Stomach (tissue), 4 donors: Measurements from ENCODE around the gene CDH23.

ENCODE experiments used
- EP300 ChIP-seq: sonication (generic); formaldehyde crosslinking; IDR thresholded peaks from one replicate; pipeline ENCODE4 v1.6.1; 2017; ENCODE audit warnings: antibody characterized with exemption
- TF ChIP-seq, protein P1 (sequence below), 7 experiments: fragments of 450-650 bp in 4 of 7; fragments of 200-600 bp in 3 of 7; sonication (generic) in 3 of 7; IDR thresholded peaks; one replicate each; pipeline ENCODE4 v1.5.1; 2016 to 2019; ENCODE audit warnings: antibody characterized with exemption in 7 of 7, control low read depth in 2 of 7, mild to moderate bottlenecking in 1 of 7

DNA sequence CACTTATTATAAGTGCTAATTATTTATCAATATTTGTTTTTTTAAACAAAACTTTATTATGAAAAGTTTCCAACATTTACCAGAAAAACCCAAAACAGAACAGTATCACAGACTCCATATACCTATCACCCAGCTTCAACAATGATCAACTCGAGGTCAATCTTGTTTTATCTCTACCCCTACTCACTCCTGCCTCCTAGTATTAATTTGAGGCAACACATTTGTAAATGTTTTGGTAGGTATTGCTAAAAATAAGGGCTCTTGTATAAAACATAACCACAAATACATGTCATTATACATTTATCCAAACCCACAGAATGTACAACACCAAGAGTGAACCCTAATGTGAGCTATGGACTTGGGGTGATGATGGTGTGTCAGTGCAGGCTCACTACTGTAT is 15.9 kb upstream of the CDH23 start:
- TF ChIP-seq, protein P1, sequence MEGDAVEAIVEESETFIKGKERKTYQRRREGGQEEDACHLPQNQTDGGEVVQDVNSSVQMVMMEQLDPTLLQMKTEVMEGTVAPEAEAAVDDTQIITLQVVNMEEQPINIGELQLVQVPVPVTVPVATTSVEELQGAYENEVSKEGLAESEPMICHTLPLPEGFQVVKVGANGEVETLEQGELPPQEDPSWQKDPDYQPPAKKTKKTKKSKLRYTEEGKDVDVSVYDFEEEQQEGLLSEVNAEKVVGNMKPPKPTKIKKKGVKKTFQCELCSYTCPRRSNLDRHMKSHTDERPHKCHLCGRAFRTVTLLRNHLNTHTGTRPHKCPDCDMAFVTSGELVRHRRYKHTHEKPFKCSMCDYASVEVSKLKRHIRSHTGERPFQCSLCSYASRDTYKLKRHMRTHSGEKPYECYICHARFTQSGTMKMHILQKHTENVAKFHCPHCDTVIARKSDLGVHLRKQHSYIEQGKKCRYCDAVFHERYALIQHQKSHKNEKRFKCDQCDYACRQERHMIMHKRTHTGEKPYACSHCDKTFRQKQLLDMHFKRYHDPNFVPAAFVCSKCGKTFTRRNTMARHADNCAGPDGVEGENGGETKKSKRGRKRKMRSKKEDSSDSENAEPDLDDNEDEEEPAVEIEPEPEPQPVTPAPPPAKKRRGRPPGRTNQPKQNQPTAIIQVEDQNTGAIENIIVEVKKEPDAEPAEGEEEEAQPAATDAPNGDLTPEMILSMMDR (IDR thresholded peaks at IDR 0.05), result no peak
- no peak for TF ChIP-seq EP300
